Measurements from ENCODE around the gene MTHFD2.

MTHFD2 gene

DNA sequence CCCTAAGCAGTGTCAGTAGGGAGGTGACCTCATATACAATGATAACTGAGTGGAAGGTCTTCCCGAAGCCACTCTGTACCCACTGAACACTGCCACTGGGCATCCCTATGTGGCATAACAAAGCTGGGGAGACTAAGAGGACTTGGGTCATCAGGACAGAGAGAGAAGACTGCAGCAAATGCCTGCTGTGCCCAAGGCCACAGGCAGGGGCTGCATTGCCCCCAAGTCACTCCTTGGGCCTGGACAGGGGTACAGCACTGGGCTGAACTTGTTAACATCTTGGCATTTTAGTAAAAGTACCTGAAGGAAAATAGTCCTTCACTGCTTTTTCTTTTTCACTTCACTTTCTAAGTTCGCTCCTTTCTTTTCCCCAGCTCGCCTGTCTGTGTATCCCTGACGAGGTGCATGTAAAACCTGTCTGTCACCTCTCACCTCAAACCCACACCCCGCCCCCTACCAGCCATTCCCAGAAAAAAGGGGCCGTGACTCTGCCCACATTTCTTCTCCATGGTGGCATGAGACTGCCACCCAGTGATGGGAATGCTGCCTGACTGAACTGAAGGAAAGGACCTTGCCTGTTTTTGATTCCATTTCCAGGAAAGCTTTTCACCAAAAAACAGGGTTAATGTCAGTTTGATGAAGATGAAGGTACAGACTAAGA is 62.9 kb downstream of the MTHFD2 start:
- no peak for TF ChIP-seq JUND (IDR thresholded peaks at IDR 0.05; ENCODE audit: low read depth)
- DNase-seq (ENCODE audit: low read depth in 1 of 2, low spot score in 1 of 2): peak; percentile 60 to 86
- in situ Hi-C loops (cut with HindIII; ENCODE audit: low pct_unique_long_range_greater_than_20kb, low sequenced_read_pairs): no loop called here

- no peak for TF ChIP-seq JUND (IDR thresholded peaks at IDR 0.05; ENCODE audit: low read depth)
- DNase-seq (ENCODE audit: low read depth in 1 of 2, low spot score in 1 of 2): no peak
- in situ Hi-C loops (cut with HindIII; ENCODE audit: low pct_unique_long_range_greater_than_20kb, low sequenced_read_pairs): no loop called here
These were observed 64.3 kb downstream of the MTHFD2 start for GRCh38 chr2:74262681-74263080.

DNA sequence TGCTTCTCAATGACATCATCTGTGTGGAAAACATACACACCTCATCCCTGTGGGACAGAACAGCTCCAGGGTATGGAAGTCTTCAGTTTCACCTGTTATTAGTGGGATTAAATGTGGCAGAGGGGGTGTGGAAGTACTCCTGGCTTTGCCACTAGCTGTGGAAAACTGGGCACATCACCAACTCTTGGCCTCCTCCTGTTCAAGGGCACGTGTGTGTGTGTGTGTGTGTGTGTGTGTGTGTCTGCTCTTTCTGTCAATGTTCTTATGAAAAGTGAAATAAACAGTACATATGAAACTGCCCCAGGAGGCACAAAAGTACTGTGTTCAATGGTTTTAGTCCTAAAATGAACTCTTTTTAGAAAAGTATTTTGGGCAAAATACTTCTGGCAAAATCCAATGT is 65.9 kb downstream of the MTHFD2 start:
- in situ Hi-C loops (cut with HindIII; ENCODE audit: low pct_unique_long_range_greater_than_20kb, low sequenced_read_pairs): no loop called here
- TF ChIP-seq JUND (IDR thresholded peaks at IDR 0.05; ENCODE audit: low read depth): no peak
- no peak for DNase-seq (ENCODE audit: low read depth in 1 of 2, low spot score in 1 of 2)

GRCh38 chr2:74267068-74267467 is 68.7 kb downstream of the MTHFD2 start:
- in situ Hi-C loops (cut with HindIII; ENCODE audit: low pct_unique_long_range_greater_than_20kb, low sequenced_read_pairs): no loop called here
- peak in 1 of 2 experiments; percentile 56 for DNase-seq (ENCODE audit: low read depth in 1 of 2, low spot score in 1 of 2)
- no peak for TF ChIP-seq JUND (IDR thresholded peaks at IDR 0.05; ENCODE audit: low read depth)
